HG03378 (cell line): Measurements from ENCODE around the gene MCUB.

Experiments
- ATAC-seq: cut with Tn5 transposase; IDR thresholded peaks from one replicate; pipeline ENCODE4 v1.9.1; 2021; ENCODE audit warnings: mild to moderate bottlenecking, moderate library complexity; ENCODE audit not compliant: unreplicated experiment

The MCUB gene

DNA sequence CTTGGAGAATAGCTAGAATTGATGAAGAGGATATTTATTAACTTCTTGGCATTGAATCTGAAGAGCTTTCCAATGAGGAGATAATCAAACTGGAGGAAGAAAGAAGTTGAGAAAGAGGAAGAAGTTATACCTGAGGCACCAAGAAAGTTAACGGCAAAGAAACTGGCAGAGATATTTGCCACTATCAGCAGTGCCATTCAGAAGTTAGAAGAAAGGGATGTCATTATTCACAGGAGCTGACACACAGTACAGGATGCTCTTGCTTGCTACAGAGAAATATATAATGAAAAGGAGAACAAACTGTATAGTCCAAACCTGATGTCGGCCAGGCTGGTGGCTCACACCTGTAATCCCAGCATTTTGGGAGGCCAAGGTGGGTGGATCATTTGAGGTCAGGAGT lies 64.5 kb downstream of the MCUB start:
- no peak for ATAC-seq

DNA sequence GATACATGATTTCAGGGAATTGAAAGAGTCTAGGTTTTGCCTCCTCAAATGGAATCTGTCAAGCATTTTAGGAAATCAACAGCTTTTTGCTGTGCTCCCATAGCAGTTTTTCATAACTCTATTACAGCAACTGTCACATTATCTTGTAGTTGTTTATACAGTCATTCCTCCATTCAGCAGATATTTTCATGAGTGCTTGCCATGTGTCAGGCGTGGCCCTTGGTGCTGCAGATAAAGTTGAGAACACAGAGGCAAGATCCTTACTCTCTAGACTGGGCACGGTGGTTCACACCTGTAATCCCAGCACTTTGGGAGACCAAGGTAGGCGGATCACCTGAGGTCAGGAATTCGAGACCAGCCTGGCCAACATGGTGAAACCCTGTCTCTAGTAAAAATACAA lies 67.3 kb downstream of the MCUB start:
- no peak for ATAC-seq

DNA sequence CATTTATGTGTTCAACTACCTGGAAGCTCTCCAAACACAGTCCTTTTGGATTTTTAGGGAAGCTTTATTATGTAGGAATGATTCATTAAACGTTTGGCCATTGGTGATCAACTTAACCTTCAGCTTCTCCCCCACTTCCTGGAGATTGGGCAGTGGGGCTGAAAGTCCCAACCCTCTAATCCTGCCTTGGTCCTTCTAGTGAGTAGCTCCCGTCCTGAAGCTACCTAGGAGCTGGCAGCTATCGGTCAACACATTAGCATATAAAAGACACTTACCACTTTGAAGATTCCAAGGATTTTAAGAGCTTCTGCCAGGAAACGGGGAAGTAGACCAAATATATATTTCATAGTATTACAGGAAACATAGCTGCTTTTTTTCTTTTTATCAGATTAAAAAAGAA lies 69.7 kb downstream of the MCUB start:
- no peak for ATAC-seq

DNA sequence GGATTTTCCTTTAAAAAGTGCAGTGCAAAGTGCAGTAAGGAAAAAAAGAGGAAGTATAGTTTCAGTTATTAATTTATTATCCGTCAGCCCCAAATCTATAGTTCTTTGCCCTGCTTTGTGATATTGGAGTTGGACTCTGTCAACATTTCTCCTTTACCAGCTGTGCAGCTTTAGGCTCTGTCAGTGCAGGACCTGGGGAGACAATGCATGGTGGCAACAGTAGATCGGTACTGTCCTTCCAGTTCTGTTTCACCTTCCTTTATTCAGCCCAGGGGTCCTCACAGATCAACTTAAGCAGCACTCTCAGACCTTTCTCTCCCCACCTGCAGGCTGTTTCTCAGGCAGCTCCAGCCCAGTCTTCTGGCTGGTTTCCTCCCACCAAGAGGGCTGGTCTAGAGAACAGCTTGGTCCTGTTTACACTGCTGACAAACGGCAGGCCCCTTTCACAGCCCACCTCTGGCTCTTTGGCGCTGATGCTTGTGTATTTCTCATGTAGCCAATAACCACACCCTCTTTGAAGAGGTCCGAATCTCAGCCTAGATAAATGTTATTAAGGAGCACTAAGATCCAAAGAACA lies 71.6 kb downstream of the MCUB start:
- no peak for ATAC-seq

DNA sequence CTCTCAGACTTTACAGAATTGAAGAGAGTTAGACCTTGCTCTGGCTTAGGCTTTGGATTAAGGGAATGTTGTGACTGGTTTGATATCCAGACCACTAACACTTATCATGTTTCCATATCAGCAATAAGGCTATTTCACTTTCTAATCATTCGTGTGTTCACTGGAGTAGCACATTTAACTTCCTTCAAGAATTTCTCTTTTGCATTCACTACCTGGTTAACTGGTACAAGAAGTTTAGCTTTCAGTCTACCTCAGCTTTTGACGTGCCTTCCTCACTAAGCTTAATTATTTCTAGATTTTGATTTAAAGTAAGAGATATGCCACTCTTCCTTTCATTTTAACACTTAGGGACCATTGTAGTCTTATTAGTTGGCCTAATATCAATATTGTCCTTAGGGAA lies 80.6 kb downstream of the MCUB start:
- no peak for ATAC-seq

DNA sequence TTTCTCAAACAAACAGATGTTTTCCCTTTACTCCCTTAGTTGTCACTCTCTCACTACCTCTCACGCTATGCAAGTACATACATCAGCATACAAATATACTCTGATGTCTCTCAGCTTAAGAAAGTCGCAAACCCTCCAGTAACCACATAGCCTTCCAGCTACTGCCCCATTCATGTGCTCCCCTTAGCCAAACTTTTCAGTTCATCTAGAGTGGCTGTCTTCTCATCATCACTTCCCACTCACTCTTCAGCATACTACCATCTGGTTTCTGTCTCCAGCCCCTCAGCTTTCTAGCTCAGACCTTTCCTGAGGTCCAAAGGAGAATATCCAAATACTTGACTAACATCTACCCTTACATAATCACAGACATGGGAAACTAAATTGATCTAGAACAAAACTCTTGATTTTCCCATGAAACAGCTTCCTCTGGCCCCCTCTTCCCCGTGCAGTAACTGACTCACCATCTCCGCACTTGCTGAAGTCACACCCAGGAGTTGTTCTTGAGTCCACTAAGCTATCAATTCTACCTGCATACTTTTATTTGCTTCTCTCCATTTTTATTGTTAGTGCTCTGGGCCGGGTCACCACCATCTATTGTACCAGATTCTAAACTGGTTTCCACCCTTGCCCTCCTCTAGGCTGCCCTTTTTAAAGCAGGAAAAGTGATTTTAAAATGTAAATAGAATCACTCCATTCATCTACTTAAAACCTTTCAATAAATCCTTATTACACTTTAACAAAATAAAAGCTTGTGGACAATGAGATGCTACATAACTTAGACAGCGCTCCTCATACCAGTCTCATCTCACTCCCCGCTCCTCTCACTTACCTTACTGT lies 86.0 kb downstream of the MCUB start:
- no peak for ATAC-seq

DNA sequence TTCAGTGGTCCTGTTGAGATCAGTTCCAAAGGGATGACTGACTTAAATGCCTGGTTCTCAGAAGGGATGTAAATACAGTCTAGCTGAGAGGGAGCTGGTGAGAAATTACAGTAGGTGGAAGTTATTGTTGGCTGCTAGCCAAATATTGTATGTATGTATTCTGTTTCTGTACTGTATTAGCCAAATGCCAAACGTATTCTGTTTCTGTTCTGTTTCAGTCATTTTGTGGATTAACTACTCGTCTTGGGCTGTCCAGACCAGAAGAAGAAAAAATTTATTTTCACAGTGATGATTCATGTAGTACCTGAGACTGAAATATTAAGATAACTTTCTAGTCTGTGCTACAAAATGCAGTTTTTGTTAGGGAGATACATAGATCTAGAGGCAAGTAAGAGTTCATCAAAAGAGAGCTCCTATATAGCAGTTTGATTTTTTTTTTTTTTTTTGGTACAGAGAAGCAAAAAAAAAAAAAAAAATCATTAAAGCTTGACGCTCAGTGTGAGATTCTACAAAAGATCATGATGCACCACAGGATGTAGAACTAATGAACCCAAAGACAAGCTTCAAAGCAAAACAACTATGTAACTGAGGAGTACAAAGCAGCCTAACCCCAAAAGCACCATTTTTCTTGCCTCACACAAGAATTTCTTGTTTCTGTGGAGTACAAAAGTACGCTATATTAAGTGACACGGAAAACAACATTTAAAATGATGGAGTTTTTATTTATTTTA lies 88.4 kb downstream of the MCUB start:
- ATAC-seq = peak; percentile 68

DNA sequence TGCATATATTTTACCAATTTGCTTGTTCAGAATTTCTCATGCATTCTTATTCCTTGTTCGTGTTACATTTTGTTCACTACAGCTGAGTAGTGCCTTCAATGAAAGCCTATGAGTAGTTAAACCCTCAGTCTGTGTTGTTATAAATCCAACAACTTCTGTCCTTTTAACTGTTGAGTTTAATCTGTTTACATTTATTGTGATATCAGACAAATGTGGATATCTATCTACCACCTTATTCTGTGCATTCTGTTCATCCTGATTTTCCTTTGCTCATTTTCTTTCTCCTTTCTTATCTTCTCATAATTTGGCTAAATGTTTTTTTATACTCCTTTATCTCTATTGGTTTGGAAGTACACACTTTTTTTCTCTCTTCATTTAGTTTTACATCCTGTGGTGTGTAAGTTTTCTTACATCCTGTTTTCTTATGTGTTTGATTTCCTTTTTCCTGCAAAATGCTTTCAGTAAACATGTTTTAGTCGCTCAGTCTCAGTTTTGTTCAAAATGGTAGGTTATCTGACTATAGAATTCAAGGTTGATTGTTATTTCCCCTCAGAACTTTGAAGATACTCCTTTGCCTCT lies 89.0 kb downstream of the MCUB start:
- no peak for ATAC-seq

DNA sequence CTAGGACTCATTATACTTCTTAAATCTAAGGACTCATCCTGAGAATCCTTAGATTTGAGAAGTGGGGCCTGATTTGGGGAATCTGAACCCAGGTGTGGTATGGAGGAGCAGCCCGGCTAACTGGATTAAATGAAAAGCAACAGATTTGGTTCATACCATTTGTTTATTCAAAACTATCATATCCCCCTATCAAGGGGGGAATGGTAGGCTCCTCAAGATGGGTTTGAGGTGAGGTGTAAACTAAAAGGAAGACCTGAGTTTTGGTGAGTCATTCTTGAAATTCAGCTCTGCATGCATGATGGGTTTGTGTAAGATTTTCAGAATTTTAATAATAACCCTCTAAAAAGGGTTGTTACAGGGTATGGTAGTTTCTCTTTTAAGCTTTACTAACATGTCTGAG lies 89.8 kb downstream of the MCUB start:
- ATAC-seq = peak; percentile 91

DNA sequence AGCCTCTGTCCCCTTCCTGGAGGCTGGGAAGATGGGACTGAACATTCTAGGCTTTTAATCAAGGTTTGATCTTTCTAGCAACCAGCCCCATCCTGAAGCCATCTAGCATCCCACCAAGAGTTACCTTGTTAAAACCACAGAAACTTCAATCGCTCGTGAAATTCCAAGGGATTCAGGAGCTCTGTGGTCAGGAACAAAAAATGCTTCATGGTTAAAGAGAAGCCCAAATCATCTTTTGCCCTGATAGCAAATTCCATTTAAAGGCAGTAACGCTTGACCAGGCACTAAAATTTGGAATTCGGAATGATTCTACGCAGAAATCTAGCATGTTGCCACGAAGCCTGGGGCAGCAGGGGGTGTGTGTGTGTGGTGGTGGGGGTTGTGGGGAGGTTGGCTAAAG lies 95.3 kb downstream of the MCUB start:
- ATAC-seq = no peak

DNA sequence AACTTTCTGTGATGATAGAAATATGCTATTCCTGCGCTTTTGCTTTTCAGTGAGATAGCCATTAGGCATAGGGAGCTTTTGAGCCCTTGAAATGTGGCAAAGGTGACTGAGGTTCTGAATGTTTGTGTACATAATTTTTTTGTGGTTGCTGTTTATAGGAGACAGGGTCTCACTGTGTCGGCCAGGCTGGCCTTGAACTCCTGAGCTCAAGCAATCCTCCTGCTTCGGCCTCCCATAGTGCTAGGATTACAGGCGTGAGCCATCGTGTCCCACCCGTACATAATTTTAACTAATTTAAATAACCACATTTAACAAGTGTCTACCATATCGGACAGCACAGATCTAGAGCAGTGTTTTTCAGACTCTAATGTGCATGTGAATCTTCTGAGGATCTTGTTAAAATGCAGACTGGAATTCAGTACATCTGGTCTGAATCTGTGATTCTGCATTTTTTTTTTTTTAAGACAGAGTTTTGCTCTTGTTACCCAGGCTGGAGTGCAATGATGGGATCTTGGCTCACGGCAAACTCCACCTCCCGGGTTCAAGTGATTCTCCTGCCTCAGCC lies 97.9 kb downstream of the MCUB start:
- ATAC-seq = no peak

DNA sequence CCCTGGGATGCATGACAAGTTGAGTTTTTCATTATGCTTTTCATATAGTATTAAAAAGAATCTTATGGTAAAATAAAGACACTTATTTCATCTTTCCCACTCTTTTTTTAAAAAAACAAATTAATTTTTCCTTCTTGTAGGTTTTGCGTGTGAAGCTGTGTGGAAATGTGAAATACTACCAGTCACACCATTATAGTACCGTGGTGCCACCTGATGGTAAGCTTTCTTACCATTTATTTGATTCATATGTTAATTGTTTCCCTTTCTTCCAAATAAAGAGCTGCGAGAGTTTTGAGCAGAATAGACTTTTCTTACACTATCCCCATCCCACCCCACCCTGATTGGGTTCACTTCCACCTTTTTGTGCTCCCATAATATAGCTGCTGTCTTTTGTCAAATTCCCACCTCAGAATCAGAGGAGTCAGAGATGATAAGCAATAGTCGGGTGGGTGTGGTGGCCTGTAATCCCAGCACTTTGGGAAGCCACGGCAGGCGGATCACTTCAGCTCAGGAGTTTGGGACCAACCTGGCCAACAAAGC lies 98.9 kb downstream of the MCUB start:
- no peak for ATAC-seq

DNA sequence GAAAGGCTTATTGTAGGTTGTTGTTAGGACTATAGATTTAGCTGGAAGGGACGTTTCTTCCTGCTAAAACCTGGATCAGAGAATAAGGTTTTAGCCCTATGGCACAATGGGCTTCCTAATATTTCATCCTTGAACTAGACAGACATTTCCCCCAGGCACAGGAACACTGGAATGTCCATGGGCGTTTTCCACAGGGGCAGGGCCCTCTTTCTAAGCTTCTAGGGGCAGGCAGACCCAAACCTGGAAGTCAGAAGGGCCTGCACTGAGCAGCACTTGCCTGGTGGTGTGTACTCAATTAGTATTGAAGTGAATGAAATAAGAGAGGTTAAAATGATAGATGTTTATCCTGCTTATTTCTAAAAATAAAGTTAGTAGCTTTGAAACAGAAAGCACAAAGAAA lies 102.1 kb downstream of the MCUB start:
- ATAC-seq = no peak

DNA sequence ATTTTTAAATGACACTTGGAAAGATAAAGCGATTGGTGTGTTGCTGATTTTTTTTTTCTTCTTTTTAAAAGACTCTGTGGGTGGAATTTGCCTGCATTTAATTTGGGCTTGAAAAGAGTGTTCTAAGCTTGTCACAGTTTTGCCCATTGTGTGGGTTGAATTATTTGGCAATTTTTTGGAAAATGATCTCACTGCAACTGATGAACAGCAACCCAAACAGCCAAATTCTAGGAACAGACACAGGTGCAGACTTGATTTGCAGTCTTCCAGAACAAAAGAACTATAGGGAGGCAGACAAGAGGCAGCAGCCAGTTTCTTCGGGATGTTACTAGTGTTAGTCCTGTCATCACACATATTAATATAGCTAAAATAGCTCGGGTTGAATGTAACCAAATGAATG lies 102.7 kb downstream of the MCUB start:
- no peak for ATAC-seq

DNA sequence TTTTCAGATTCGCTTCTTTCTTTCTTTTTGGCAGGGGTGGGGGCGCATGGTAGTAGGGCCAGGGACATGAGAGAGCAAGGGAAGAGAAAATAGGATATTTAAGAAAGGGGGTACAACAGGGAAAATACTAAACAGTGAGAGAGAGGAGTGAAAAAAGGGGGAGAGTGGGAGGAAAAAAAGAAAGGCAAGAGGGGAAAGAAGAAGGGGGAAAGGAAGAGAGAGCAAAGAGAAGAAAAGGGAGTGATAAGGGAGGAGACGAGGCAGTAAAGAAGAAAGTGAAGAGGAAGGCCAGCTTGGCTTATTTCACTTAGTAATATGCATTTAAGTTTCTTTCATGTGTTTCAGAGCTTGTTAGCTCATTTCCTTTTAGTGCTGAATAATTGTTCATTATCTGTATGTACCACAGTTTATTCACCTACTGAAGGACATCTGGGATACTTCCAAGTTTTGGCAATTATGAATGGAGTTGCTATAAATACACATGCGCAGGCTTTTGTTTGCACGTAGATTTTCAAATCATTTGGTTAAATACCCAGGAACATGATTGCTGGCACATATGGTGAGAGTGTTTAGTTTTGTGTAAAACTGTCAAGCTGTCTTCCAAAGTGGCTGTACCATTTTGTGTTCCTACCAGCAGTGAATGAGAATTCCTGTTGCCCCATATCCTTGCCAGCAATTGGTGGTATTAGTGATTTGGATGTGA lies 105.9 kb downstream of the MCUB start:
- ATAC-seq = no peak

DNA sequence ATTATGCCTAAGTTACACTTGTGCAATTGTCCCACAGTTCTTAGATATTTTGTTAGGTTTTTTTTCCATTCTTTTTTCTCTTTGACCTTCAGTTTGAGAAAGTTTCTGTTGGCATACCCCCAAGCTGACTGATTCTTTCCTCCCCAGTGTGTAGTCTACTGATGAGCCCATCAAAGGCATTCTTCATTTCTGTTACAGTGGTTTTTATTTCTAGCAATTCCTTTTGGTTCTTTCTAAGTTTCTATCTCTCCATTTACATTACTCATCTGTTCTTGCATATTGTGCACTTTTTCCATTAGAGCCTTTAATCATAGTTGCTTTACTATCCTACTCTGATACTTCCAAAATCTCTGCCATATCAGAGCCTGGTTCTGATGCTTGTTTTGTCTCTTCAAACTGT lies 111.3 kb downstream of the MCUB start:
- no peak for ATAC-seq

DNA sequence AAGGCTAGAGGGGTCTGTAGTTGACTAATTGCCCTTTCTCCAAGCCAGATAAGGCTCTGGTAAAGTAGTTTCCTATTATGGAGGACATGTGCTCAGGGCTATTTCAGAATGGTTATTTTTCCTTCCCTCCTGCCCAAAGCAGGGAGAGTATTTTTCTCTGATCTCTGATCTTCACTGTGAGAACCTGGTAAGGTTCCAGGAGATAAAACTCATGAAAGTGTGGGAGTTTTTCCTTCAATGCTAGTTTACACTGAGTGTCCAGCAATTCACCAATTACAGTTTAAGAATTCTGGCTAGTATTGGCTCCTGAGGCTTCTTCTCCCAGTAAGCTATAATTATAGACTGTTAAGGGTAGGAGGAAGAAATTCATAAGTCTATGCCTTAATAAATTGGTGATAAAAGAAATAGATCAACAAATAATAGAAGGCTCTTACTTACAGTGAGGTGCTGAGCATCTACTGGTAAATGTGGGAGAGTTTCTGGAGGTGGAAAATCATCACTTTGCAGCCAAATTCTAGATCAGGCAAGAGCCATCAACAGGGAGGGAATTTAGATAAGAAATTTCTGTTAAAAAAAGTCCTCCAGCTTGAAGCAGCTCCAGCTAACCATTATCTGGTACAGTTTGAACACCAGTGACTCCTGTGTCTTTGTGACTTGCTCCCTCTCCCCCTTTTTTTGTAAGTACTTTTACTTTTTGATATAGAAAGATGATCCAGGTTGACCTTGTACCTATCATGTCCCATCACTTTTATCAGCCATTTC lies 112.3 kb downstream of the MCUB start:
- no peak for ATAC-seq

DNA sequence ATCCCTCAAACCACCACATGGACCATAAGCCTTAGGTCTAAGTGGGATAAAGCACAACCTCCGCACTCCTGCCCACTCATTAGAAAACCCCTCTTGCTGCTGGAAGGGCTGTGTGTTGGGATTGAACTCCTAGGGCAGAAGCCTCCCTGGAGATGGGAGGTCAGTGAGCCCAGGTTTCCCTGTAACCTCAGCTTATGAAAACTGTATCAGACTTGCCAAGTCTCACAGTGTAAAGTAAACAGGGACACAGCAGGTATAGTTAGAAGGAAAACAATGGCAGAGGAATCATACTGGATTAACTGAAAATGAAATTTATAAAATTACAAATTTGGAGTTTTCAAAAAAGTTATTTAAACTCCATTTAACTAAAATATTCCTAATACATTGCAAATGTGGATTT lies 113.3 kb downstream of the MCUB start:
- no peak for ATAC-seq

DNA sequence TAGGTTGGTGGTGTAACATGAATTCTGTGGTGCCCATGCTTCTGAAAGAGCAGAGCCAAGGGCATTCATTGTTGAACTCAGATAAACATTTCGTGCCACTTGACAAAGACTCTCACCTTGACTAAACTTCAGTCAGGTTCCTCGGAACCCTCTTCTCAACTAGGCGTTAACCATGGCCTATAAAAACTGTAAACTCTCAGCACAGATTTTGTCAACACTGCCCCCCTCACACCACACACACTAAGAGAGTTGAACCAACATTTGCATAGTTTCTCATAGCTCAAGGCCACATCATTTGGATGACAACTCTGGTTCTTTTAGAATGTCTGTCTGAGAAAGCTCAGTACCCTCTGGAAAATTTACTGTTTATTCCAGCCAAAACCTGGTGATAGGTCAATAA lies 115.1 kb downstream of the MCUB start:
- no peak for ATAC-seq

DNA sequence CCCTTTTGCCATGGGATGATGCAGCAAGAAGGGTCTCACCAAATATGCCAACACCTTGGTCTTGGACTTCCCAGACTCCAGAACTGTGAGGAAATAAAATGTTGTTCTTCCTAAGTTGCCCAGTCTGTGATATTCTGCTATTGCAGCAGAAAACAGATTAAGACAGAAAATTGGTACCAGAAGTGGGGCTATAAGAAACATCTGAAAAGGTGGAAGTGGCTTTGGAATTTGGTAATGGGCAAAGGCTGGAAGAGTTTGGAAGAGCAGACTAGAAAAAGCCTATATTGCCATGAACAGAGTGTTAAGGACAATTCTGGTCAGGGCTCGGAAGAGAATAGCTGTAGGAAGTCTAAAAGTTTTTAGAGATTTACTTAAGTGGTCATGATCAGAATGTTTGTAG lies 115.8 kb downstream of the MCUB start:
- no peak for ATAC-seq
